ENCODE measurements around the gene GDI1. TPM values are rescaled to one million over a fixed set of nuclear protein-coding genes. Genes with fewer than 3 reads are reported as not detected.
A peak's percentile ranks its signal among the peaks of the same experiment; 100 is the strongest.

GDI1 gene
- polyA plus RNA-seq, 1 of the 3 experiments (the other 2 are of a cell fraction): 408 TPM

GRCh38 chrX:154420402-154420756 is 16.6 kb upstream of the GDI1 start:
- no peaks in the 10 kb centered on the region for H3K9me3 ChIP-seq
- H3K9ac ChIP-seq: no peak overlapping the region
- H3K27ac ChIP-seq (ENCODE audit: low read depth in 2 of 2, low read length in 1 of 2): peak overlapping the region in 1 of 2 experiments; percentile 77; a peak in 2 of 4 replicates
- H3F3A ChIP-seq (replicated peaks; ENCODE audit: insufficient read depth): no peaks in the 10 kb centered on the region
- H3K4me2 ChIP-seq: no peak overlapping the region
- ChIA-PET CTCF (interaction anchor here (0.8 to 1.7 kb wide), 4 partner anchors 9 to 107 kb away, joined by 3 to 5 read pairs (median 4); partner anchors contain the start of gene FLNA), POLR2A (interaction anchor here (0.9 to 2.1 kb wide), 8 partner anchors 8 to 127 kb away, joined by 3 to 6 read pairs (median 3); partner anchors contain the start of genes IKBKG and RPL10)
- no peak overlapping the region for H3K4me3 ChIP-seq (ENCODE audit: low read depth in 2 of 2, low read length in 1 of 2)
- no peaks in the 10 kb centered on the region for H3K79me2 ChIP-seq (ENCODE audit: insufficient read depth)
- peaks cover 0 to 23% of the 10 kb centered on the region in 2 experiments; a peak in 1 of 4 replicates for H3K4me1 ChIP-seq (ENCODE audit: control insufficient read depth in 1 of 2, insufficient read depth in 2 of 2, low read depth in 1 of 2, low read length in 1 of 2)
- no peak overlapping the region for H2AFZ ChIP-seq (ENCODE audit: low read depth)
- TF ChIP-seq SMC3 (IDR thresholded peaks at IDR 0.05; ENCODE audit: low read depth, low read length) (no peak), FOSL2 (IDR thresholded peaks at IDR 0.05; ENCODE audit: borderline replicate concordance, low read depth) (no peak), FOXJ3 (CRISPR knock-in tag; IDR thresholded peaks at IDR 0.05) (no peak), RCOR1 (IDR thresholded peaks at IDR 0.05; ENCODE audit: low read length) (no peak), CHD2 (IDR thresholded peaks at IDR 0.05; ENCODE audit: low read length, partially characterized antibody) (no peak), GATA2 (CRISPR knock-in tag; IDR thresholded peaks at IDR 0.05) (no peak)
- WGBS (ENCODE audit: low lambda C conversion rate): 32% methylated on average over 3 of the region's 10 CpGs
- H3K36me3 ChIP-seq (replicated peaks in 1 of 2; ENCODE audit: control insufficient read depth in 1 of 2, insufficient read depth in 2 of 2, low read length in 1 of 2): no peaks in the 10 kb centered on the region
- H3K27me3 ChIP-seq (ENCODE audit: insufficient read depth): peaks cover 5% of the 10 kb centered on the region
- DNase-seq: no peak
- H4K20me1 ChIP-seq (ENCODE audit: insufficient read depth): no peaks in the 10 kb centered on the region
- no peaks in the 10 kb centered on the region for H3K9me2 ChIP-seq

- Histone ChIP-seq H4K20me1 (ENCODE audit: insufficient read depth) (no peaks in the 10 kb centered on the region), H3K4me2 (no peak overlapping the region)
- WGBS (ENCODE audit: low lambda C conversion rate): 37% methylated on average over 12 of the region's 13 CpGs
- no peak for TF ChIP-seq JUND (IDR thresholded peaks at IDR 0.05)
- no peak for TF ChIP-seq FOSL2 (IDR thresholded peaks at IDR 0.05; ENCODE audit: borderline replicate concordance, low read depth)
- no peak for TF ChIP-seq FOXJ3 (CRISPR knock-in tag; IDR thresholded peaks at IDR 0.05)
- TF ChIP-seq EP300 (IDR thresholded peaks at IDR 0.05; ENCODE audit: borderline replicate concordance in 1 of 2, low read depth in 1 of 2, low read length in 1 of 2): no peak
- TF ChIP-seq RCOR1 (IDR thresholded peaks at IDR 0.05; ENCODE audit: low read length): no peak
- no peak for TF ChIP-seq CHD2 (IDR thresholded peaks at IDR 0.05; ENCODE audit: low read length, partially characterized antibody)
- TF ChIP-seq POLR2AphosphoS5 (IDR thresholded peaks at IDR 0.05; ENCODE audit: low read depth, low read length): no peak
- TF ChIP-seq GABPA (IDR thresholded peaks at IDR 0.05; ENCODE audit: low read depth): no peak
- no peak for TF ChIP-seq EZH2phosphoT487 (IDR thresholded peaks at IDR 0.05; ENCODE audit: borderline replicate concordance, low read depth)
- TF ChIP-seq SIN3A (IDR thresholded peaks at IDR 0.05; ENCODE audit: borderline replicate concordance, low read depth, low read length): no peak
- no peak for TF ChIP-seq ELF1 (IDR thresholded peaks at IDR 0.05)
- no peak for TF ChIP-seq IRF3 (IDR thresholded peaks at IDR 0.05; ENCODE audit: low read depth, low read length)
- TF ChIP-seq NRF1 (IDR thresholded peaks at IDR 0.05; ENCODE audit: low read depth, low read length): no peak
- TF ChIP-seq CTCF (IDR thresholded peaks at IDR 0.05): no peak
- TF ChIP-seq USF2 (IDR thresholded peaks at IDR 0.05; ENCODE audit: borderline replicate concordance, low read depth, low read length): no peak
- TF ChIP-seq YY1 (IDR thresholded peaks at IDR 0.05; ENCODE audit: low read depth): no peak
- no peak for TF ChIP-seq TCF12 (IDR thresholded peaks at IDR 0.05)
Measured at GRCh38 chrX:154426916-154427770, 9.8 kb upstream of the GDI1 start.

More at GRCh38 chrX:154426916-154427770, 9.8 kb upstream of the GDI1 start:
- peaks cover 22% of the 10 kb centered on the region; the same call in 1 of the 2 replicates for H3K79me2 ChIP-seq (ENCODE audit: insufficient read depth)
- no peaks in the 10 kb centered on the region for H3K36me3 ChIP-seq (replicated peaks in 1 of 2; ENCODE audit: control insufficient read depth in 1 of 2, insufficient read depth in 2 of 2, low read length in 1 of 2)
- peaks cover 9% of the 10 kb centered on the region for H3K27me3 ChIP-seq (ENCODE audit: insufficient read depth)
- no peak for DNase-seq
- no peaks in the 10 kb centered on the region for H3K9me2 ChIP-seq
- H3K9me3 ChIP-seq: no peaks in the 10 kb centered on the region
- ChIA-PET POLR2A (interaction anchor here (0.7 kb wide), 1 partner anchor 500 kb away, joined by 3 read pairs; no protein-coding TSS in a partner anchor), CTCF (interaction anchor here (0.6 to 0.7 kb wide), 2 partner anchors 290 to 672 kb away, joined by 3 read pairs; no protein-coding TSS in a partner anchor)
- H3K9ac ChIP-seq: no peak overlapping the region
- peaks cover 0 to 6% of the 10 kb centered on the region in 2 experiments; a peak in 1 of 4 replicates for H3K4me1 ChIP-seq (ENCODE audit: control insufficient read depth in 1 of 2, insufficient read depth in 2 of 2, low read depth in 1 of 2, low read length in 1 of 2)
- H2AFZ ChIP-seq (ENCODE audit: low read depth): no peak overlapping the region
- no peaks in the 10 kb centered on the region for H3F3A ChIP-seq (replicated peaks; ENCODE audit: insufficient read depth)
- no peak overlapping the region for H3K4me3 ChIP-seq (ENCODE audit: low read depth in 2 of 2, low read length in 1 of 2)
- H3K27ac ChIP-seq (ENCODE audit: low read depth in 2 of 2, low read length in 1 of 2): no peak overlapping the region
